ENCODE data around the gene CCSER1. TPM values are rescaled to one million over a fixed set of nuclear protein-coding genes. Genes with fewer than 3 reads are reported as not detected.

The CCSER1 gene
- total RNA-seq, 1 experiment from 2014 or later: 0.63 TPM

GRCh38 chr4:90575371-90575770 lies 448.2 kb downstream of the CCSER1 start:
- Mint-ChIP-seq H3K27me3 (ENCODE audit: insufficient read depth, unreplicated experiment) (no peaks in the 10 kb centered on the region), H3K4me1 (ENCODE audit: insufficient read depth, unreplicated experiment) (peaks cover 12% of the 10 kb centered on the region), H3K9me3 (ENCODE audit: unreplicated experiment) (no peaks in the 10 kb centered on the region), H3K27ac (ENCODE audit: low read depth, unreplicated experiment) (no peak overlapping the region), H3K4me3 (ENCODE audit: unreplicated experiment) (no peak overlapping the region), H3K36me3 (ENCODE audit: insufficient read depth, unreplicated experiment) (no peaks in the 10 kb centered on the region)
- BruUV-seq (replicated peaks): no TSS peak
- ChIA-PET POLR2A (no interaction called here), CTCF (no interaction called here)
- no peak for TF ChIP-seq CTCF (IDR thresholded peaks at IDR 0.05; ENCODE audit: unreplicated experiment)
- DNase-seq (ENCODE audit: unreplicated experiment): no peak
- intact Hi-C loops (cut with micrococcal nuclease): no loop called here

- Mint-ChIP-seq H3K27ac (ENCODE audit: low read depth, unreplicated experiment) (no peak overlapping the region), H3K9me3 (ENCODE audit: unreplicated experiment) (no peaks in the 10 kb centered on the region), H3K4me1 (ENCODE audit: insufficient read depth, unreplicated experiment) (peaks cover 12% of the 10 kb centered on the region), H3K4me3 (ENCODE audit: unreplicated experiment) (no peak overlapping the region), H3K36me3 (ENCODE audit: insufficient read depth, unreplicated experiment) (no peaks in the 10 kb centered on the region), H3K27me3 (ENCODE audit: insufficient read depth, unreplicated experiment) (no peaks in the 10 kb centered on the region)
- ChIA-PET CTCF (interaction anchor here (0.6 kb wide), 1 partner anchor 162 kb away, joined by 5 read pairs; no protein-coding TSS in a partner anchor), POLR2A (no interaction called here)
- no peak for TF ChIP-seq CTCF (IDR thresholded peaks at IDR 0.05; ENCODE audit: unreplicated experiment)
- intact Hi-C loops (cut with micrococcal nuclease): no loop called here
- no peak for DNase-seq (ENCODE audit: unreplicated experiment)
- no TSS peak for BruUV-seq (replicated peaks)
Observed at GRCh38 chr4:90580326-90580725, 453.1 kb downstream of the CCSER1 start.

GRCh38 chr4:90582087-90582486 lies 454.9 kb downstream of the CCSER1 start:
- intact Hi-C loops (cut with micrococcal nuclease): no loop called here
- Mint-ChIP-seq H3K9me3 (ENCODE audit: unreplicated experiment) (no peaks in the 10 kb centered on the region), H3K4me3 (ENCODE audit: unreplicated experiment) (no peak overlapping the region), H3K27ac (ENCODE audit: low read depth, unreplicated experiment) (no peak overlapping the region), H3K36me3 (ENCODE audit: insufficient read depth, unreplicated experiment) (no peaks in the 10 kb centered on the region), H3K4me1 (ENCODE audit: insufficient read depth, unreplicated experiment) (no peaks in the 10 kb centered on the region), H3K27me3 (ENCODE audit: insufficient read depth, unreplicated experiment) (no peaks in the 10 kb centered on the region)
- CTCF ChIA-PET: interaction anchor here (0.9 kb wide), 1 partner anchor 9 kb away, joined by 3 read pairs; no protein-coding TSS in a partner anchor
- POLR2A ChIA-PET: no interaction called here
- no TSS peak for BruUV-seq (replicated peaks)
- no peak for DNase-seq (ENCODE audit: unreplicated experiment)
- no peak for TF ChIP-seq CTCF (IDR thresholded peaks at IDR 0.05; ENCODE audit: unreplicated experiment)

- no TSS peak for BruUV-seq (replicated peaks)
- H3K4me1 Mint-ChIP-seq (ENCODE audit: insufficient read depth, unreplicated experiment): no peaks in the 10 kb centered on the region
- no peak for DNase-seq (ENCODE audit: unreplicated experiment)
- H3K9me3 Mint-ChIP-seq (ENCODE audit: unreplicated experiment): no peaks in the 10 kb centered on the region
- no peak overlapping the region for H3K4me3 Mint-ChIP-seq (ENCODE audit: unreplicated experiment)
- POLR2A ChIA-PET: no interaction called here
- no peaks in the 10 kb centered on the region for H3K36me3 Mint-ChIP-seq (ENCODE audit: insufficient read depth, unreplicated experiment)
- intact Hi-C loops (cut with micrococcal nuclease): no loop called here
- no peaks in the 10 kb centered on the region for H3K27me3 Mint-ChIP-seq (ENCODE audit: insufficient read depth, unreplicated experiment)
- CTCF ChIA-PET: interaction anchor here (0.6 to 1.1 kb wide), 2 partner anchors 19 to 1877 kb away, joined by 4 to 5 read pairs; no protein-coding TSS in a partner anchor
- no peak for TF ChIP-seq CTCF (IDR thresholded peaks at IDR 0.05; ENCODE audit: unreplicated experiment)
- no peak overlapping the region for H3K27ac Mint-ChIP-seq (ENCODE audit: low read depth, unreplicated experiment)
Observed at GRCh38 chr4:90584051-90584450, 456.9 kb downstream of the CCSER1 start.

All from MCF 10A (cell line).